ENCODE measurements around the gene BOC. TPM values are rescaled to one million over a fixed set of nuclear protein-coding genes. Genes with fewer than 3 reads are reported as not detected.

The BOC gene
- total RNA-seq, 4 donors from 2014 or later: 3.7 to 7.4 (median 4.6) TPM

- no peak for TF ChIP-seq CTCF (IDR thresholded peaks at IDR 0.05 in 4 of 5, conservative IDR thresholded peaks at IDR 0.05 in 1 of 5)
- no peak for TF ChIP-seq POLR2A (IDR thresholded peaks at IDR 0.05)
- Histone ChIP-seq H3K9me3 (no peaks in the 10 kb centered on the region), H3K36me3 (no peaks in the 10 kb centered on the region), H3K4me1 (no peaks in the 10 kb centered on the region), H3K27me3 (no peaks in the 10 kb centered on the region), H3K27ac (no peak overlapping the region), H3K4me3 (no peak overlapping the region)
- ATAC-seq (no peak), DNase-seq (no peak)
- in situ Hi-C loops (cut with MboI; ENCODE audit: low sequenced_read_pairs in 4 of 4) (loop anchor here (5.0 to 10.0 kb wide), 3 partner anchors 150 to 235 kb away; no protein-coding TSS in a partner anchor), intact Hi-C loops (cut with DNase I; ENCODE audit: low total_unique reads) (no loop called here)
These were observed 75.9 kb downstream of the BOC start for GRCh38 chr3:113287111-113287802.

GRCh38 chr3:113287803-113288648 lies 76.7 kb downstream of the BOC start:
- peak; percentile 93 to 99 (median 96) for TF ChIP-seq CTCF (IDR thresholded peaks at IDR 0.05 in 4 of 5, conservative IDR thresholded peaks at IDR 0.05 in 1 of 5)
- no peak for TF ChIP-seq POLR2A (IDR thresholded peaks at IDR 0.05)
- H3K9me3 ChIP-seq: no peaks in the 10 kb centered on the region
- ATAC-seq (peak in 1 of 2 donors; percentile 59), DNase-seq (no peak)
- no peaks in the 10 kb centered on the region for H3K4me1 ChIP-seq
- H3K36me3 ChIP-seq: no peaks in the 10 kb centered on the region
- in situ Hi-C loops (cut with MboI; ENCODE audit: low sequenced_read_pairs in 4 of 4) (loop anchor here (5.0 to 10.0 kb wide), 3 partner anchors 151 to 236 kb away; no protein-coding TSS in a partner anchor), intact Hi-C loops (cut with DNase I; ENCODE audit: low total_unique reads) (loop anchor here (1.0 kb wide), 2 partner anchors 152 to 237 kb away; no protein-coding TSS in a partner anchor)
- H3K27ac ChIP-seq: no peak overlapping the region
- H3K27me3 ChIP-seq: no peaks in the 10 kb centered on the region
- H3K4me3 ChIP-seq: no peak overlapping the region

GRCh38 chr3:113288881-113289280 lies 77.5 kb downstream of the BOC start:
- no peak for TF ChIP-seq CTCF (IDR thresholded peaks at IDR 0.05 in 4 of 5, conservative IDR thresholded peaks at IDR 0.05 in 1 of 5)
- TF ChIP-seq POLR2A (IDR thresholded peaks at IDR 0.05): no peak
- intact Hi-C loops (cut with DNase I; ENCODE audit: low total_unique reads) (loop anchor here (1.0 kb wide), 2 partner anchors 153 to 238 kb away; no protein-coding TSS in a partner anchor), in situ Hi-C loops (cut with MboI; ENCODE audit: low sequenced_read_pairs in 4 of 4) (loop anchor here (5.0 to 10.0 kb wide), 3 partner anchors 152 to 237 kb away; no protein-coding TSS in a partner anchor)
- Histone ChIP-seq H3K27ac (no peak overlapping the region), H3K4me3 (no peak overlapping the region), H3K36me3 (no peaks in the 10 kb centered on the region), H3K4me1 (no peaks in the 10 kb centered on the region), H3K27me3 (no peaks in the 10 kb centered on the region), H3K9me3 (no peaks in the 10 kb centered on the region)
- ATAC-seq: no peak
- DNase-seq: no peak

- ATAC-seq (no peak), DNase-seq (no peak)
- Histone ChIP-seq H3K9me3 (no peaks in the 10 kb centered on the region), H3K4me1 (no peaks in the 10 kb centered on the region), H3K36me3 (no peaks in the 10 kb centered on the region), H3K27me3 (no peaks in the 10 kb centered on the region), H3K4me3 (no peak overlapping the region), H3K27ac (no peak overlapping the region)
- intact Hi-C loops (cut with DNase I; ENCODE audit: low total_unique reads): no loop called here
- in situ Hi-C loops (cut with MboI; ENCODE audit: low sequenced_read_pairs in 4 of 4): loop anchor here in 2 of 4 donors (5.0 to 10.0 kb wide), 2 partner anchors 154 to 227 kb away; no protein-coding TSS in a partner anchor
- TF ChIP-seq POLR2A (IDR thresholded peaks at IDR 0.05) (no peak), CTCF (IDR thresholded peaks at IDR 0.05 in 4 of 5, conservative IDR thresholded peaks at IDR 0.05 in 1 of 5) (no peak)
These were observed 80.2 kb downstream of the BOC start for GRCh38 chr3:113291572-113291971.
